IMR-90 (cell line): ENCODE data around the gene KCNT1. TPM values are rescaled to one million over a fixed set of nuclear protein-coding genes. Genes with fewer than 3 reads are reported as not detected.

ENCODE experiments used
- ATAC-seq: fragments of 200-7000 bp; cut with Tn5 transposase; 2 replicates; pipeline ENCODE4 v1.9.1; 2020; ENCODE audit warnings: low read depth, mild to moderate bottlenecking, moderate library complexity
- BruUV-seq: library from RNA; stranded (reverse); fragments of 400-500 nt; replicated peaks from 2 replicates; lab custom pipeline; 2021; lab: Mats Ljungman, UMichigan
- CTCF ChIA-PET: fragments of 300-600 bp; formaldehyde crosslinking; extraction: SDS; loops from one replicate; lab custom pipeline; 2021; ENCODE audit warnings: antibody characterized with exemption; lab: Yijun Ruan, JAX
- POLR2A ChIA-PET: fragments of 300-600 bp; sonication (Branson Sonifier 250); formaldehyde crosslinking; loops from one replicate; lab custom pipeline; 2022; ENCODE audit warnings: antibody characterized with exemption; ENCODE audit not compliant: unreplicated experiment; lab: Charles Lee
- DNase-seq: peaks from one replicate; pipeline ENCODE4 v3.0.0; 2013
- H2AFZ ChIP-seq: replicated peaks from 2 replicates; pipeline ENCODE3; 2013; ENCODE audit warnings: low read length, mild to moderate bottlenecking; ENCODE audit not compliant: poor library complexity
- H2AK5ac ChIP-seq: 2 replicates; pipeline ENCODE4 v1.6.1; 2013; ENCODE audit warnings: low read depth, low read length, inconsistent platforms
- H2AK9ac ChIP-seq: replicated peaks from 2 replicates; pipeline ENCODE3; 2013; ENCODE audit warnings: mild to moderate bottlenecking, low read depth, low read length, moderate library complexity; ENCODE audit not compliant: poor library complexity
- H2BK120ac ChIP-seq: 2 replicates; pipeline ENCODE4 v1.6.1; 2013; ENCODE audit warnings: low read depth, low read length, inconsistent platforms
- H2BK15ac ChIP-seq: 3 replicates; pipeline ENCODE4 v1.6.1; 2013; ENCODE audit warnings: low read depth, low read length, inconsistent platforms
- H2BK20ac ChIP-seq: 2 replicates; pipeline ENCODE4 v1.6.1; 2013; ENCODE audit warnings: low read depth, mild to moderate bottlenecking, inconsistent platforms, low read length, moderate library complexity
- H2BK5ac ChIP-seq: 2 replicates; pipeline ENCODE4 v1.6.1; 2013; ENCODE audit warnings: mild to moderate bottlenecking, low read depth, low read length, inconsistent platforms; ENCODE audit not compliant: poor library complexity, severe bottlenecking
- H3K14ac ChIP-seq: replicated peaks from 2 replicates; pipeline ENCODE4 v1.6.1; 2013; ENCODE audit warnings: low read depth, low read length, inconsistent platforms
- H3K18ac ChIP-seq: 2 replicates; pipeline ENCODE4 v1.6.1; 2013; ENCODE audit warnings: low read depth, low read length, control low read depth
- H3K23ac ChIP-seq: 2 replicates; pipeline ENCODE4 v1.6.1; 2013; ENCODE audit warnings: low read depth, low read length, inconsistent platforms
- H3K27ac ChIP-seq: 2 replicates; pipeline ENCODE4 v1.5.1; 2013; ENCODE audit warnings: mild to moderate bottlenecking, control low read depth, low read length; ENCODE audit not compliant: insufficient read depth
- H3K27me3 ChIP-seq: 2 replicates; pipeline ENCODE4 v1.6.1; 2013; ENCODE audit warnings: low read length; ENCODE audit not compliant: control insufficient read depth, insufficient read depth
- H3K36me3 ChIP-seq: 2 replicates; pipeline ENCODE4 v1.6.1; 2013; ENCODE audit warnings: low read length, mixed read lengths; ENCODE audit not compliant: control insufficient read depth, insufficient read depth
- H3K4ac ChIP-seq: 2 replicates; pipeline ENCODE4 v1.6.1; 2013; ENCODE audit warnings: low read depth, low read length, inconsistent platforms
- H3K4me1 ChIP-seq: 2 replicates; pipeline ENCODE4 v1.6.1; 2013; ENCODE audit warnings: low read length, mixed read lengths; ENCODE audit not compliant: control insufficient read depth, insufficient read depth
- H3K4me2 ChIP-seq: 2 replicates; pipeline ENCODE4 v1.6.1; 2013; ENCODE audit warnings: low read depth, mild to moderate bottlenecking, control low read depth, low read length, moderate library complexity
- H3K4me3 ChIP-seq: 2 replicates; pipeline ENCODE4 v1.5.1; 2013; ENCODE audit warnings: low read depth, mild to moderate bottlenecking, control low read depth, low read length, moderate library complexity; ENCODE audit not compliant: insufficient read depth
- H3K56ac ChIP-seq: 2 replicates; pipeline ENCODE4 v1.6.1; 2013; ENCODE audit warnings: low read length, inconsistent platforms; ENCODE audit not compliant: insufficient read depth; ENCODE audit errors: extremely low read depth
- H3K79me1 ChIP-seq, 2 experiments: 2 replicates each; pipeline ENCODE4 v1.6.1; 2013; ENCODE audit warnings: low read length in 2 of 2, inconsistent platforms in 1 of 2, low read depth in 1 of 2
- H3K9ac ChIP-seq: 2 replicates; pipeline ENCODE4 v1.6.1; 2013; ENCODE audit warnings: low read depth, low read length, control low read depth
- H3K9me1 ChIP-seq: 2 replicates; pipeline ENCODE4 v1.6.1; 2013; ENCODE audit warnings: low read length, inconsistent platforms; ENCODE audit not compliant: insufficient read depth
- H3K9me3 ChIP-seq: 2 replicates; pipeline ENCODE4 v1.6.1; 2013; ENCODE audit warnings: low read length; ENCODE audit not compliant: control insufficient read depth, insufficient read depth
- H4K20me1 ChIP-seq: 2 replicates; pipeline ENCODE4 v1.6.1; 2013; ENCODE audit warnings: low read length, inconsistent platforms; ENCODE audit not compliant: insufficient read depth
- H4K5ac ChIP-seq: 2 replicates; pipeline ENCODE4 v1.6.1; 2013; ENCODE audit warnings: mild to moderate bottlenecking, low read depth, low read length, control low read depth
- H4K8ac ChIP-seq, 2 experiments: 2 replicates each; pipeline ENCODE4 v1.6.1; 2013; ENCODE audit warnings: low read depth in 2 of 2, low read length in 2 of 2, control low read depth in 1 of 2, inconsistent platforms in 1 of 2
- H4K91ac ChIP-seq: 2 replicates; pipeline ENCODE4 v1.6.1; 2013; ENCODE audit warnings: low read depth, low read length, inconsistent platforms; ENCODE audit not compliant: insufficient read depth
- BHLHE40 ChIP-seq: fragments of 150-350 bp; IDR thresholded peaks from 2 replicates; pipeline ENCODE4 v1.6.1; 2016; ENCODE audit warnings: mild to moderate bottlenecking, low read depth, low read length
- CEBPB ChIP-seq: IDR thresholded peaks from 2 replicates; pipeline ENCODE4 v1.6.1; 2012; ENCODE audit warnings: low read depth, low read length, improper control_type of control experiment
- CHD1 ChIP-seq: IDR thresholded peaks from 2 replicates; pipeline ENCODE4 v1.6.1; 2012; ENCODE audit warnings: low read depth, low read length, improper control_type of control experiment
- FOS ChIP-seq: fragments of 150-350 bp; IDR thresholded peaks from 2 replicates; pipeline ENCODE4 v1.6.1; 2016; ENCODE audit warnings: low read depth, low read length
- MAFK ChIP-seq: IDR thresholded peaks from 2 replicates; pipeline ENCODE4 v1.6.1; 2012; ENCODE audit warnings: low read depth, low read length, improper control_type of control experiment
- MAZ ChIP-seq: IDR thresholded peaks from 2 replicates; pipeline ENCODE4 v1.6.1; 2012; ENCODE audit warnings: low read depth, mild to moderate bottlenecking, low read length, improper control_type of control experiment, moderate library complexity, borderline replicate concordance
- MXI1 ChIP-seq: IDR thresholded peaks from 2 replicates; pipeline ENCODE4 v1.6.1; 2012; ENCODE audit warnings: low read depth, mild to moderate bottlenecking, low read length, moderate library complexity, borderline replicate concordance
- NFE2L2 ChIP-seq: fragments of 150-350 bp; IDR thresholded peaks from 2 replicates; pipeline ENCODE4 v1.6.1; 2016; ENCODE audit warnings: low read depth, mild to moderate bottlenecking, low read length
- POLR2A ChIP-seq: IDR thresholded peaks from 2 replicates; pipeline ENCODE4 v1.6.1; 2012; ENCODE audit warnings: mild to moderate bottlenecking, low read depth, low read length
- RCOR1 ChIP-seq: IDR thresholded peaks from 2 replicates; pipeline ENCODE4 v1.6.1; 2012; ENCODE audit warnings: mild to moderate bottlenecking, low read length, improper control_type of control experiment; ENCODE audit not compliant: insufficient replicate concordance
- RFX5 ChIP-seq: IDR thresholded peaks from 2 replicates; pipeline ENCODE4 v1.8.0; 2012; ENCODE audit warnings: low read depth, mild to moderate bottlenecking, low read length, moderate library complexity
- WGBS, 2 experiments: methylation state at CpG; one replicate each; pipeline versions ENCODE4 v1.1.5 to v1.1.7; 2013; ENCODE audit warnings: missing lambda C conversion rate in 2 of 2; ENCODE audit not compliant: insufficient read length in 1 of 2; ENCODE audit errors: extremely low coverage in 2 of 2; 5-methylcytosine and 5-hydroxymethylcytosine counted together
- dilution Hi-C: fragments of 300-500 bp; cut with HindIII; formaldehyde crosslinking; loops from one replicate; pipeline ENCODE4 v1.14.3; 2018; ENCODE audit warnings: low sequenced_read_pairs; ENCODE audit not compliant: unreplicated experiment
- in situ Hi-C: fragments of 300-500 bp; cut with MboI; formaldehyde crosslinking; loops from 3 replicates; pipeline ENCODE4 v1.14.3; 2019; ENCODE audit warnings: low sequenced_read_pairs, inconsistent platforms, mixed read lengths
- intact Hi-C: fragments of 100-400 bp; cut with micrococcal nuclease; formaldehyde crosslinking; loops from 2 replicates; pipeline ENCODE4 v1.10.0; 2022
- polyA plus RNA-seq, 3 experiments: library from polyadenylated mRNA; depleted of rRNA; stranded (reverse); fragments of >200 nt; gene quantifications; 2 replicates each; pipeline ENCODE4 v1.2.3, GENCODE V29; 2012; ENCODE audit warnings: low replicate concordance in 1 of 3
- total RNA-seq: library from RNA; depleted of rRNA; stranded (reverse); fragments of >200 nt; gene quantifications from 2 replicates; pipeline ENCODE4 v1.2.3, GENCODE V29; 2012
- TF ChIP-seq, protein P1 (sequence below): conservative IDR thresholded peaks from 2 replicates; pipeline ENCODE4 v1.5.1; 2012; ENCODE audit warnings: mild to moderate bottlenecking, low read depth, low read length, improper control_type of control experiment
- TF ChIP-seq, protein P2 (sequence below): fragments of 150-350 bp; IDR thresholded peaks from 2 replicates; pipeline ENCODE4 v1.6.1; 2017; ENCODE audit warnings: mild to moderate bottlenecking, antibody characterized with exemption, low read length, low read depth
- TF ChIP-seq, protein P3 (sequence below): fragments of 150-350 bp; IDR thresholded peaks from 2 replicates; pipeline ENCODE4 v1.6.1; 2016; ENCODE audit warnings: low read depth, mild to moderate bottlenecking, low read length, moderate library complexity, borderline replicate concordance

The KCNT1 gene
- total and polyA plus RNA-seq, 2 of the 4 experiments (the other 2 are of a cell fraction): not detected

DNA sequence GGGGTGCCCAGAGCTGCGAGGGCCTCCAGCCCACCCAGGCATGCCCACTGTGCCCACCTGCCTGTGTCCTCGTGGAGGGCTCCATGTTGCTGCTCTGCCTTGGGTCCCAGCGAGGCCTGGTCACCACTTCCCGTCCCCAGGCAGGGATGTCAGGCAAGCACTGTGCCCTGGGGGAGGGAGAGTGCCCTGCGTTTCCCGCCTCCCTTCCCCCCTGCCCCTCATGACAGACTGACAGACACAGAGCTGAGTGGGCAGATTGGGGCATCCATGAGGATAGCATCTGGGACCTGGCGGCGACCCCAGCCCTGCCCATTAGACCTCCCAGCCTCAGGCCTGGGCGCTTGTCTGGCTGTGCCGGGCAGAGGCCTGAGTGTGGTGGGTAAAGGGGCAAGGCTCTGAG is 56.9 kb downstream of the KCNT1 start:
- Histone ChIP-seq H2BK5ac (no peak overlapping the region), H3K56ac (no peak overlapping the region), H3K23ac (no peak overlapping the region), H4K91ac (no peak overlapping the region), H2BK15ac (no peak overlapping the region), H3K27me3 (peaks cover 2% of the 10 kb centered on the region; the same call in 1 of the 2 replicates), H2AFZ (no peak overlapping the region), H3K79me1 (no peaks in the 10 kb centered on the region), H4K20me1 (no peaks in the 10 kb centered on the region), H3K9me3 (0 out of 2 replicates have a peak, but pooled peaks cover 2% of the 10 kb centered on the region), H3K4me2 (no peak overlapping the region), H3K4me3 (no peak overlapping the region), H2AK9ac (no peak overlapping the region), H3K18ac (no peak overlapping the region), H2BK120ac (no peak overlapping the region), H3K9me1 (no peaks in the 10 kb centered on the region), H3K36me3 (no peaks in the 10 kb centered on the region), H3K4ac (no peak overlapping the region), H4K8ac (no peak overlapping the region), H2AK5ac (no peak overlapping the region), H3K4me1 (no peaks in the 10 kb centered on the region), H4K5ac (no peak overlapping the region), H3K9ac (no peak overlapping the region), H3K27ac (no peak overlapping the region), H3K14ac (no peak overlapping the region), H2BK20ac (no peak overlapping the region)
- in situ Hi-C loops: no loop called here
- no TSS peak for BruUV-seq
- WGBS, 2 experiments: no CpG with 5 or more reads among the region's 10 CpGs
- CTCF ChIA-PET: no interaction called here
- intact Hi-C loops: no loop called here
- TF ChIP-seq CHD1: no peak
- TF ChIP-seq, protein P1, sequence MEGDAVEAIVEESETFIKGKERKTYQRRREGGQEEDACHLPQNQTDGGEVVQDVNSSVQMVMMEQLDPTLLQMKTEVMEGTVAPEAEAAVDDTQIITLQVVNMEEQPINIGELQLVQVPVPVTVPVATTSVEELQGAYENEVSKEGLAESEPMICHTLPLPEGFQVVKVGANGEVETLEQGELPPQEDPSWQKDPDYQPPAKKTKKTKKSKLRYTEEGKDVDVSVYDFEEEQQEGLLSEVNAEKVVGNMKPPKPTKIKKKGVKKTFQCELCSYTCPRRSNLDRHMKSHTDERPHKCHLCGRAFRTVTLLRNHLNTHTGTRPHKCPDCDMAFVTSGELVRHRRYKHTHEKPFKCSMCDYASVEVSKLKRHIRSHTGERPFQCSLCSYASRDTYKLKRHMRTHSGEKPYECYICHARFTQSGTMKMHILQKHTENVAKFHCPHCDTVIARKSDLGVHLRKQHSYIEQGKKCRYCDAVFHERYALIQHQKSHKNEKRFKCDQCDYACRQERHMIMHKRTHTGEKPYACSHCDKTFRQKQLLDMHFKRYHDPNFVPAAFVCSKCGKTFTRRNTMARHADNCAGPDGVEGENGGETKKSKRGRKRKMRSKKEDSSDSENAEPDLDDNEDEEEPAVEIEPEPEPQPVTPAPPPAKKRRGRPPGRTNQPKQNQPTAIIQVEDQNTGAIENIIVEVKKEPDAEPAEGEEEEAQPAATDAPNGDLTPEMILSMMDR: no peak
- no peak for TF ChIP-seq BHLHE40
- no peak for TF ChIP-seq MAFK
- TF ChIP-seq, protein P2, sequence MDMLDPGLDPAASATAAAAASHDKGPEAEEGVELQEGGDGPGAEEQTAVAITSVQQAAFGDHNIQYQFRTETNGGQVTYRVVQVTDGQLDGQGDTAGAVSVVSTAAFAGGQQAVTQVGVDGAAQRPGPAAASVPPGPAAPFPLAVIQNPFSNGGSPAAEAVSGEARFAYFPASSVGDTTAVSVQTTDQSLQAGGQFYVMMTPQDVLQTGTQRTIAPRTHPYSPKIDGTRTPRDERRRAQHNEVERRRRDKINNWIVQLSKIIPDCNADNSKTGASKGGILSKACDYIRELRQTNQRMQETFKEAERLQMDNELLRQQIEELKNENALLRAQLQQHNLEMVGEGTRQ: no peak
- no peak for TF ChIP-seq NFE2L2
- no peak for TF ChIP-seq MAZ
- TF ChIP-seq, protein P3, sequence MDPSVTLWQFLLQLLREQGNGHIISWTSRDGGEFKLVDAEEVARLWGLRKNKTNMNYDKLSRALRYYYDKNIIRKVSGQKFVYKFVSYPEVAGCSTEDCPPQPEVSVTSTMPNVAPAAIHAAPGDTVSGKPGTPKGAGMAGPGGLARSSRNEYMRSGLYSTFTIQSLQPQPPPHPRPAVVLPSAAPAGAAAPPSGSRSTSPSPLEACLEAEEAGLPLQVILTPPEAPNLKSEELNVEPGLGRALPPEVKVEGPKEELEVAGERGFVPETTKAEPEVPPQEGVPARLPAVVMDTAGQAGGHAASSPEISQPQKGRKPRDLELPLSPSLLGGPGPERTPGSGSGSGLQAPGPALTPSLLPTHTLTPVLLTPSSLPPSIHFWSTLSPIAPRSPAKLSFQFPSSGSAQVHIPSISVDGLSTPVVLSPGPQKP: no peak
- no peak for TF ChIP-seq RCOR1
- no peak for TF ChIP-seq CEBPB
- TF ChIP-seq RFX5: no peak
- no peak for TF ChIP-seq MXI1
- no peak for TF ChIP-seq POLR2A
- TF ChIP-seq FOS: no peak
- dilution Hi-C loops: no loop called here
- no peak for ATAC-seq
- POLR2A ChIA-PET: no interaction called here
- DNase-seq: no peak
